Trophoblast cell (in vitro differentiated cells and primary cell): Measurements from ENCODE around the gene CD300C.
A peak's percentile ranks its signal among the peaks of the same experiment; 100 is the strongest.

Experiments used
- DNase-seq, 2 donors: peaks; one replicate each; pipeline ENCODE4 v3.0.0-alpha.2; 2016
- H2AFZ ChIP-seq: 2 replicates; pipeline ENCODE4 v1.6.1; 2013; ENCODE audit warnings: low read length, moderate library complexity, mild to moderate bottlenecking; ENCODE audit not compliant: insufficient read depth, poor library complexity
- H2AK5ac ChIP-seq: 2 replicates; pipeline ENCODE4 v1.6.1; 2013; ENCODE audit warnings: mild to moderate bottlenecking, low read length
- H2BK120ac ChIP-seq: 2 replicates; pipeline ENCODE4 v1.6.1; 2013; ENCODE audit warnings: low read length, mild to moderate bottlenecking, moderate library complexity; ENCODE audit not compliant: insufficient read depth, poor library complexity
- H2BK12ac ChIP-seq: 2 replicates; pipeline ENCODE4 v1.6.1; 2013; ENCODE audit warnings: mild to moderate bottlenecking, low read length, moderate library complexity
- H2BK5ac ChIP-seq: 2 replicates; pipeline ENCODE4 v1.6.1; 2013; ENCODE audit warnings: low read length, low read depth, moderate library complexity, mild to moderate bottlenecking; ENCODE audit not compliant: poor library complexity
- H3K14ac ChIP-seq: 2 replicates; pipeline ENCODE4 v1.6.1; 2013; ENCODE audit warnings: mild to moderate bottlenecking, low read length
- H3K18ac ChIP-seq: 2 replicates; pipeline ENCODE4 v1.6.1; 2013; ENCODE audit warnings: mild to moderate bottlenecking, low read length
- H3K23ac ChIP-seq: 2 replicates; pipeline ENCODE4 v1.6.1; 2013; ENCODE audit warnings: low read length
- H3K27ac ChIP-seq: 2 replicates; pipeline ENCODE4 v1.5.1; 2013; ENCODE audit warnings: low read depth, mild to moderate bottlenecking, inconsistent platforms, low read length, moderate library complexity
- H3K27me3 ChIP-seq: 2 replicates; pipeline ENCODE4 v1.6.1; 2013; ENCODE audit warnings: inconsistent platforms, mild to moderate bottlenecking, low read length, moderate library complexity; ENCODE audit not compliant: insufficient read depth
- H3K36me3 ChIP-seq, 2 experiments: 1 replicate in 1 of 2; 2 replicates in 1 of 2; pipeline ENCODE4 v1.6.1; 2013; ENCODE audit warnings: low read length in 2 of 2, mild to moderate bottlenecking in 2 of 2, moderate library complexity in 1 of 2; ENCODE audit not compliant: insufficient read depth in 2 of 2, control insufficient read depth in 1 of 2
- H3K4ac ChIP-seq: 2 replicates; pipeline ENCODE4 v1.6.1; 2013; ENCODE audit warnings: low read depth, mild to moderate bottlenecking, low read length, moderate library complexity
- H3K4me1 ChIP-seq, 2 experiments: 1 replicate in 1 of 2; 2 replicates in 1 of 2; pipeline ENCODE4 v1.6.1; 2013; ENCODE audit warnings: low read length in 2 of 2, mild to moderate bottlenecking in 2 of 2, moderate library complexity in 1 of 2; ENCODE audit not compliant: insufficient read depth in 2 of 2, control insufficient read depth in 1 of 2
- H3K4me2 ChIP-seq: 2 replicates; pipeline ENCODE4 v1.6.1; 2013; ENCODE audit warnings: inconsistent platforms, mild to moderate bottlenecking, low read length, moderate library complexity
- H3K4me3 ChIP-seq: 2 replicates; pipeline ENCODE4 v1.5.1; 2013; ENCODE audit warnings: mild to moderate bottlenecking, low read depth, low read length, inconsistent platforms
- H3K79me1 ChIP-seq: one replicate; pipeline ENCODE4 v1.6.1; 2013; ENCODE audit warnings: low read length
- H3K79me2 ChIP-seq: 2 replicates; pipeline ENCODE4 v1.6.1; 2013; ENCODE audit warnings: low read length, mild to moderate bottlenecking; ENCODE audit not compliant: control insufficient read depth, insufficient read depth, poor library complexity
- H3K9ac ChIP-seq: 2 replicates; pipeline ENCODE4 v1.6.1; 2013; ENCODE audit warnings: mild to moderate bottlenecking, low read length
- H3K9me3 ChIP-seq: 2 replicates; pipeline ENCODE4 v1.6.1; 2013; ENCODE audit warnings: low read depth, mild to moderate bottlenecking, control low read depth, inconsistent platforms, low read length; ENCODE audit not compliant: insufficient read depth
- H4K12ac ChIP-seq: 2 replicates; pipeline ENCODE4 v1.6.1; 2013; ENCODE audit warnings: low read depth, mild to moderate bottlenecking, low read length, moderate library complexity
- H4K8ac ChIP-seq: 2 replicates; pipeline ENCODE4 v1.6.1; 2013; ENCODE audit warnings: low read depth, mild to moderate bottlenecking, low read length, moderate library complexity
- H4K91ac ChIP-seq: one replicate; pipeline ENCODE4 v1.6.1; 2013; ENCODE audit warnings: low read depth, mild to moderate bottlenecking, low read length, moderate library complexity
- WGBS: extraction: QIAGEN DNeasy Blood & Tissue Kit; methylation state at CpG from one replicate; pipeline ENCODE4 v1.1.7; 2013; ENCODE audit warnings: missing lambda C conversion rate; ENCODE audit not compliant: insufficient read length, insufficient coverage; ENCODE audit errors: extremely low coverage; 5-methylcytosine and 5-hydroxymethylcytosine counted together

Gene CD300C

GRCh38 chr17:74497471-74497870 is 48.4 kb downstream of the CD300C start:
- H3K79me2 ChIP-seq: no peaks in the 10 kb centered on the region
- WGBS: no CpG with 5 or more reads among the region's 5 CpGs
- H3K4ac ChIP-seq: no peak overlapping the region
- H2BK5ac ChIP-seq: no peak overlapping the region
- H3K36me3 ChIP-seq: no peaks in the 10 kb centered on the region
- no peak overlapping the region for H2BK120ac ChIP-seq
- no peak overlapping the region for H3K18ac ChIP-seq
- no peak overlapping the region for H3K27ac ChIP-seq
- H3K14ac ChIP-seq: no peak overlapping the region
- no peaks in the 10 kb centered on the region for H3K27me3 ChIP-seq
- DNase-seq: no peak
- no peak overlapping the region for H2AFZ ChIP-seq
- no peak overlapping the region for H3K9ac ChIP-seq
- H4K12ac ChIP-seq: no peak overlapping the region
- no peak overlapping the region for H4K91ac ChIP-seq
- no peaks in the 10 kb centered on the region for H3K4me1 ChIP-seq
- H3K4me2 ChIP-seq: no peak overlapping the region
- H2BK12ac ChIP-seq: no peak overlapping the region
- H3K4me3 ChIP-seq: no peak overlapping the region
- no peak overlapping the region for H3K23ac ChIP-seq
- H4K8ac ChIP-seq: no peak overlapping the region
- H3K79me1 ChIP-seq: no peaks in the 10 kb centered on the region
- H3K9me3 ChIP-seq: peaks cover 1% of the 10 kb centered on the region
- H2AK5ac ChIP-seq: no peak overlapping the region

- Histone ChIP-seq H3K18ac (no peak overlapping the region), H3K36me3 (no peaks in the 10 kb centered on the region), H2AFZ (no peak overlapping the region), H3K27ac (no peak overlapping the region), H2BK5ac (no peak overlapping the region), H3K9me3 (no peaks in the 10 kb centered on the region), H3K4ac (no peak overlapping the region), H3K23ac (no peak overlapping the region), H4K91ac (no peak overlapping the region), H4K12ac (no peak overlapping the region), H2BK120ac (no peak overlapping the region), H2AK5ac (no peak overlapping the region), H3K79me2 (no peaks in the 10 kb centered on the region), H4K8ac (no peak overlapping the region), H3K4me2 (no peak overlapping the region), H3K14ac (no peak overlapping the region), H3K9ac (no peak overlapping the region), H3K4me1 (no peaks in the 10 kb centered on the region), H3K79me1 (no peaks in the 10 kb centered on the region), H2BK12ac (no peak overlapping the region), H3K4me3 (no peak overlapping the region), H3K27me3 (no peaks in the 10 kb centered on the region)
- DNase-seq: peak; percentile 56 to 77
- WGBS: no CpG with 5 or more reads among the region's 11 CpGs
Measured at GRCh38 chr17:74493331-74493833, 52.5 kb downstream of the CD300C start.

GRCh38 chr17:74491626-74492025 is 54.3 kb downstream of the CD300C start:
- no peak overlapping the region for H4K12ac ChIP-seq
- no peak overlapping the region for H2AK5ac ChIP-seq
- H3K79me1 ChIP-seq: no peaks in the 10 kb centered on the region
- no peak overlapping the region for H4K91ac ChIP-seq
- H3K4me1 ChIP-seq: no peaks in the 10 kb centered on the region
- no peak overlapping the region for H2BK12ac ChIP-seq
- no peaks in the 10 kb centered on the region for H3K36me3 ChIP-seq
- H3K14ac ChIP-seq: no peak overlapping the region
- DNase-seq: no peak
- no peak overlapping the region for H2BK120ac ChIP-seq
- no peaks in the 10 kb centered on the region for H3K9me3 ChIP-seq
- no peak overlapping the region for H2AFZ ChIP-seq
- H3K27me3 ChIP-seq: no peaks in the 10 kb centered on the region
- H3K18ac ChIP-seq: no peak overlapping the region
- H3K4ac ChIP-seq: no peak overlapping the region
- no peak overlapping the region for H3K4me3 ChIP-seq
- WGBS: no CpG with 5 or more reads among the region's 7 CpGs
- H3K23ac ChIP-seq: no peak overlapping the region
- no peak overlapping the region for H4K8ac ChIP-seq
- no peak overlapping the region for H3K27ac ChIP-seq
- no peak overlapping the region for H2BK5ac ChIP-seq
- H3K79me2 ChIP-seq: no peaks in the 10 kb centered on the region
- H3K9ac ChIP-seq: no peak overlapping the region
- no peak overlapping the region for H3K4me2 ChIP-seq
